ENCODE measurements around the gene AGMO. TPM values are rescaled to one million over a fixed set of nuclear protein-coding genes. Genes with fewer than 3 reads are reported as not detected.

The AGMO gene
- total and polyA plus RNA-seq, 2 donors = 0.37 to 0.57 TPM

GRCh38 chr7:15464667-15465121 lies 97.1 kb downstream of the AGMO start:
- H3K4me1 ChIP-seq (ENCODE audit: control insufficient read depth in 2 of 2, insufficient read depth in 2 of 2, low read length in 2 of 2) = no peaks in the 10 kb centered on the region
- H3K9me3 ChIP-seq (ENCODE audit: control insufficient read depth in 2 of 2, insufficient read depth in 1 of 2, low read length in 1 of 2) = no peaks in the 10 kb centered on the region
- H3K36me3 ChIP-seq (ENCODE audit: control insufficient read depth in 2 of 2, insufficient read depth in 2 of 2, low read length in 1 of 2) = no peaks in the 10 kb centered on the region
- no peak overlapping the region for H3K27ac ChIP-seq (ENCODE audit: low read depth in 1 of 2, low read length in 1 of 2)
- 85% methylated on average over 3 of the region's 3 CpGs for WGBS
- no peak for DNase-seq (ENCODE audit: low read depth in 6 of 9, low spot score in 9 of 9)
- no peak overlapping the region for H3K4me3 ChIP-seq (ENCODE audit: low read length in 2 of 2)
- H3K27me3 ChIP-seq (ENCODE audit: control insufficient read depth in 2 of 2, insufficient read depth in 1 of 2, low read length in 1 of 2) = no peaks in the 10 kb centered on the region

GRCh38 chr7:15463801-15464666 lies 97.8 kb downstream of the AGMO start:
- no peaks in the 10 kb centered on the region for H3K4me1 ChIP-seq (ENCODE audit: control insufficient read depth in 2 of 2, insufficient read depth in 2 of 2, low read length in 2 of 2)
- H3K27me3 ChIP-seq (ENCODE audit: control insufficient read depth in 2 of 2, insufficient read depth in 1 of 2, low read length in 1 of 2) = no peaks in the 10 kb centered on the region
- no peaks in the 10 kb centered on the region for H3K36me3 ChIP-seq (ENCODE audit: control insufficient read depth in 2 of 2, insufficient read depth in 2 of 2, low read length in 1 of 2)
- WGBS = 90% methylated on average over 6 of the region's 6 CpGs
- H3K4me3 ChIP-seq (ENCODE audit: low read length in 2 of 2) = no peak overlapping the region
- no peak overlapping the region for H3K27ac ChIP-seq (ENCODE audit: low read depth in 1 of 2, low read length in 1 of 2)
- no peaks in the 10 kb centered on the region for H3K9me3 ChIP-seq (ENCODE audit: control insufficient read depth in 2 of 2, insufficient read depth in 1 of 2, low read length in 1 of 2)
- no peak for DNase-seq (ENCODE audit: low read depth in 6 of 9, low spot score in 9 of 9)

- DNase-seq (ENCODE audit: low read depth in 6 of 9, low spot score in 9 of 9) = no peak
- 91% methylated on average over 2 of the region's 2 CpGs for WGBS
- Histone ChIP-seq H3K27me3 (ENCODE audit: control insufficient read depth in 2 of 2, insufficient read depth in 1 of 2, low read length in 1 of 2) (no peaks in the 10 kb centered on the region), H3K27ac (ENCODE audit: low read depth in 1 of 2, low read length in 1 of 2) (no peak overlapping the region), H3K36me3 (ENCODE audit: control insufficient read depth in 2 of 2, insufficient read depth in 2 of 2, low read length in 1 of 2) (no peaks in the 10 kb centered on the region), H3K9me3 (ENCODE audit: control insufficient read depth in 2 of 2, insufficient read depth in 1 of 2, low read length in 1 of 2) (no peaks in the 10 kb centered on the region), H3K4me3 (ENCODE audit: low read length in 2 of 2) (no peak overlapping the region), H3K4me1 (ENCODE audit: control insufficient read depth in 2 of 2, insufficient read depth in 2 of 2, low read length in 2 of 2) (no peaks in the 10 kb centered on the region)
Measured at GRCh38 chr7:15462721-15463389, 99.0 kb downstream of the AGMO start.

GRCh38 chr7:15461576-15461975 lies 100.2 kb downstream of the AGMO start:
- Histone ChIP-seq H3K4me1 (ENCODE audit: control insufficient read depth in 2 of 2, insufficient read depth in 2 of 2, low read length in 2 of 2) (no peaks in the 10 kb centered on the region), H3K36me3 (ENCODE audit: control insufficient read depth in 2 of 2, insufficient read depth in 2 of 2, low read length in 1 of 2) (no peaks in the 10 kb centered on the region), H3K4me3 (ENCODE audit: low read length in 2 of 2) (no peak overlapping the region), H3K9me3 (ENCODE audit: control insufficient read depth in 2 of 2, insufficient read depth in 1 of 2, low read length in 1 of 2) (no peaks in the 10 kb centered on the region), H3K27me3 (ENCODE audit: control insufficient read depth in 2 of 2, insufficient read depth in 1 of 2, low read length in 1 of 2) (no peaks in the 10 kb centered on the region), H3K27ac (ENCODE audit: low read depth in 1 of 2, low read length in 1 of 2) (no peak overlapping the region)
- 76% methylated on average over 3 of the region's 3 CpGs for WGBS
- DNase-seq (ENCODE audit: low read depth in 6 of 9, low spot score in 9 of 9) = no peak

GRCh38 chr7:15459018-15459615 lies 102.7 kb downstream of the AGMO start:
- no peaks in the 10 kb centered on the region for H3K4me1 ChIP-seq (ENCODE audit: control insufficient read depth in 2 of 2, insufficient read depth in 2 of 2, low read length in 2 of 2)
- H3K36me3 ChIP-seq (ENCODE audit: control insufficient read depth in 2 of 2, insufficient read depth in 2 of 2, low read length in 1 of 2) = no peaks in the 10 kb centered on the region
- 78% methylated on average over 6 of the region's 6 CpGs for WGBS
- DNase-seq (ENCODE audit: low read depth in 6 of 9, low spot score in 9 of 9) = no peak
- no peaks in the 10 kb centered on the region for H3K27me3 ChIP-seq (ENCODE audit: control insufficient read depth in 2 of 2, insufficient read depth in 1 of 2, low read length in 1 of 2)
- no peaks in the 10 kb centered on the region for H3K9me3 ChIP-seq (ENCODE audit: control insufficient read depth in 2 of 2, insufficient read depth in 1 of 2, low read length in 1 of 2)
- H3K27ac ChIP-seq (ENCODE audit: low read depth in 1 of 2, low read length in 1 of 2) = no peak overlapping the region
- H3K4me3 ChIP-seq (ENCODE audit: low read length in 2 of 2) = no peak overlapping the region

- Histone ChIP-seq H3K27me3 (ENCODE audit: control insufficient read depth in 2 of 2, insufficient read depth in 1 of 2, low read length in 1 of 2) (no peaks in the 10 kb centered on the region), H3K9me3 (ENCODE audit: control insufficient read depth in 2 of 2, insufficient read depth in 1 of 2, low read length in 1 of 2) (no peaks in the 10 kb centered on the region), H3K4me3 (ENCODE audit: low read length in 2 of 2) (no peak overlapping the region), H3K36me3 (ENCODE audit: control insufficient read depth in 2 of 2, insufficient read depth in 2 of 2, low read length in 1 of 2) (no peaks in the 10 kb centered on the region), H3K4me1 (ENCODE audit: control insufficient read depth in 2 of 2, insufficient read depth in 2 of 2, low read length in 2 of 2) (no peaks in the 10 kb centered on the region), H3K27ac (ENCODE audit: low read depth in 1 of 2, low read length in 1 of 2) (no peak overlapping the region)
- WGBS = 92% methylated on average over 3 of the region's 3 CpGs
- DNase-seq (ENCODE audit: low read depth in 6 of 9, low spot score in 9 of 9) = no peak
Measured at GRCh38 chr7:15457990-15458955, 103.5 kb downstream of the AGMO start.

- no peaks in the 10 kb centered on the region for H3K9me3 ChIP-seq (ENCODE audit: control insufficient read depth in 2 of 2, insufficient read depth in 1 of 2, low read length in 1 of 2)
- H3K4me1 ChIP-seq (ENCODE audit: control insufficient read depth in 2 of 2, insufficient read depth in 2 of 2, low read length in 2 of 2) = no peaks in the 10 kb centered on the region
- H3K4me3 ChIP-seq (ENCODE audit: low read length in 2 of 2) = no peak overlapping the region
- no peaks in the 10 kb centered on the region for H3K27me3 ChIP-seq (ENCODE audit: control insufficient read depth in 2 of 2, insufficient read depth in 1 of 2, low read length in 1 of 2)
- H3K27ac ChIP-seq (ENCODE audit: low read depth in 1 of 2, low read length in 1 of 2) = no peak overlapping the region
- no peaks in the 10 kb centered on the region for H3K36me3 ChIP-seq (ENCODE audit: control insufficient read depth in 2 of 2, insufficient read depth in 2 of 2, low read length in 1 of 2)
- no peak for DNase-seq (ENCODE audit: low read depth in 6 of 9, low spot score in 9 of 9)
- 92% methylated on average over 3 of the region's 3 CpGs for WGBS
Measured at GRCh38 chr7:15452670-15453069, 109.1 kb downstream of the AGMO start.

- 81% methylated on average over 2 of the region's 2 CpGs for WGBS
- Histone ChIP-seq H3K4me3 (ENCODE audit: low read length in 2 of 2) (no peak overlapping the region), H3K36me3 (ENCODE audit: control insufficient read depth in 2 of 2, insufficient read depth in 2 of 2, low read length in 1 of 2) (no peaks in the 10 kb centered on the region), H3K27me3 (ENCODE audit: control insufficient read depth in 2 of 2, insufficient read depth in 1 of 2, low read length in 1 of 2) (no peaks in the 10 kb centered on the region), H3K27ac (ENCODE audit: low read depth in 1 of 2, low read length in 1 of 2) (no peak overlapping the region), H3K4me1 (ENCODE audit: control insufficient read depth in 2 of 2, insufficient read depth in 2 of 2, low read length in 2 of 2) (no peaks in the 10 kb centered on the region), H3K9me3 (ENCODE audit: control insufficient read depth in 2 of 2, insufficient read depth in 1 of 2, low read length in 1 of 2) (peaks cover 0 to 3% of the 10 kb centered on the region in 2 donors)
- DNase-seq (ENCODE audit: low read depth in 6 of 9, low spot score in 9 of 9) = no peak
Measured at GRCh38 chr7:15446722-15447121, 115.1 kb downstream of the AGMO start.

Data from thymus (tissue), 11 donors.